Stimulated activated CD4-positive, alpha-beta T cell treated with anti-CD3 and anti-CD28 coated beads, Interleukin-4, amount 100 ng/mL, for 48 hours (primary cell): ENCODE data around the gene PXDN.

ENCODE experiments used
- DNase-seq, 2 donors: peaks; one replicate each; pipeline ENCODE4 v3.0.0-alpha.2; 2020; ENCODE audit warnings: low read depth in 2 of 2

Gene PXDN

DNA sequence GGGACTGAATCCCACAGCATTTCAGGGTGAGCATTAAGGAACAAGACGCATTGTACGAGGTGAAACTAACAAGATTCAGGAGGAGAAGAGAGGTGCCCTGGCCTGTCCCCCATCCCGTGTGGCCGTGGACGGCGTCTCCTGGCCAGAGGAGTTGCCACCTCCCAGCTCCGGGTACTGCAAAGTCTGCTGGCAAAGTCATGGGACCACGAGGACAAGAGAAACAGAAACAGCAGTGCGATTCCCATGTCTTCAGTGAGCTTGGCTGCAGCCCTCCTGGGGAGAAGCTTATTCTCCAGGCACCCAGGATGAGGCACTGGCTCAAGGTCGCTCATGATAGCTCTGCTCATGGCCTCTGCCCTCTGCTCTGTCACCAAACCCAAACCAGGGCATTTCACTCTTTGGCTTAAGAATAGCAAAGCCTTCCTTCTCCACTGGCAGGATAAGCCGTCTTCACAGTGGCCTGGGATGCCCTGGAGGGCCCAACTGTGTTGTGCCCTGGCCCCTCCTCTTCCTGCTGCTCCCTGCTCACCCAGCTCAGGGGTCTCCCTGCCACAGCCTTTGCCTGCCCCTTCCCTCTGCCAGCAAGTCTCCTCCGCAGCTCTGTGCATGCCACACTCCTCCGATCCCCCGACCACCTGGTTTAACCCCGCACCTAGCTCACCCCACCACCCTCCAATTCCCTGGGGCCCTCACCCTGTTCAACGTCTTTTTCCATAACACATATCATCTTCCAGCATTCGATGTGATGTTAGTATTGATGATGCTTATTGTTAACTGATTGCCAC is 144.8 kb downstream of the PXDN start:
- DNase-seq, result no peak

DNA sequence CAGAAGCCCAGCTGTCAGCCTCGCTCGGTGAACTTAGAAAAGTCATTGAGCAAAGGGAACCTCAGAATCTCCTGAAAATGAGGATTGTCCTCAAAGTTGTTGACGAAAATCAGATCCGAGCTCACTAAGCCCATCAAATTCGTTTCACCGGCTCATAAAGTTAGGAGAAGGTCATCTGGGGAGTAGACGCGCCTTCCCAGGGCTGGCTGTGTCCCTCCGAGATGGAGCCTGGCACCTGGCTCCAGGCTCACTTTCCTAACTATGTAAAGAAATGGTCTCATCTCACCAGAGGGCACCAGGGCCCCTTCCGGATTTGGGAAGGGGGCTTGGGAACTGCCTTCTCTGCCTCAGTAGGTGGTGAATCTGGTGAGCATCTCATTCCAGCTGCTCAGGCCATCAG is 145.5 kb downstream of the PXDN start:
- no peak for DNase-seq

DNA sequence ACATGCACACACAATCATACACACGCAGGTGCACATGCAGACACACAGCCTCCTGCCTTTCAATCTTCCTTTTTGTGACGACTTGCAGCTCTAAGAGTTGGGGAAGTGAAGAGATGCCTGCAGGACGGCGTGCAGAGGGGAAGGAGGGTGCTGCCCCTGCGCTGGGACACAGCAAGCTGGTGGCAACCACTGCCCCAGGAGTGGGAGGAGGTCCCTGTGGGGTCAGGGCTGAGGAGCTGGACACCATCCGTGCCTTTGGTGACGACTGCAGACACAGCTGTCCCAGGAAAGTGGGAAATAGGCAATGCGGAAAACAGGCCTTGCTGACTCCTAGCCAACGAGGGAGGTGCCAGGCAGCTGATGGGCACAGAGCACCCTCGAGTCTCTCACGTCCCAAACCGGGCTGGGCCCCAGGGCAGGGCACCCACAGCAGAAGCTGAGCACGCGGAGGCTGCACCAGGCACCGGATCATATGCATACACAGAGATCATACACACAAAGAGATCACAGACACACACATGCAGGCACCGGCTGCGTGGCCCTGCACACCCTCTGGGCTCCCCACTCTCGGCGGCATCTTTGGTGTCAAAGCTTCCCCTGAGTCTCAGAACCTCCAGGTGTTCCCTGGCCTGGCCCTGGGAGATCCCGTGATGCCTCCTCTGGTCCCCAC is 146.1 kb downstream of the PXDN start:
- no peak for DNase-seq

DNA sequence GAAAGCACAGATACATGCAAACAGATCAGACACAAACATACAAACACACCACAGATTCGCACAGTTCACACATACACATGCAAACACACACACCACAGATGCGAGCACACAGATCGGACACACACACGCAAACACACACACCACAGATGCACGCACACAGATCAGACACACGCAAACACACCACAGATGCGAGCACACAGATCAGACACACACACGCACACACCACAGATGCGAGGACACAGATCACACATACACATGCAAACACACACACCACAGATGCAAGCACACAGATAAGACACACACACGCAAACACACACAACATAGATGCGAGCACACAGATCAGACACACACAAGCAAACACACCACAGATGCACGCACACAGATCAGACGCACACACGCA is 149.0 kb downstream of the PXDN start:
- no peak for DNase-seq

DNA sequence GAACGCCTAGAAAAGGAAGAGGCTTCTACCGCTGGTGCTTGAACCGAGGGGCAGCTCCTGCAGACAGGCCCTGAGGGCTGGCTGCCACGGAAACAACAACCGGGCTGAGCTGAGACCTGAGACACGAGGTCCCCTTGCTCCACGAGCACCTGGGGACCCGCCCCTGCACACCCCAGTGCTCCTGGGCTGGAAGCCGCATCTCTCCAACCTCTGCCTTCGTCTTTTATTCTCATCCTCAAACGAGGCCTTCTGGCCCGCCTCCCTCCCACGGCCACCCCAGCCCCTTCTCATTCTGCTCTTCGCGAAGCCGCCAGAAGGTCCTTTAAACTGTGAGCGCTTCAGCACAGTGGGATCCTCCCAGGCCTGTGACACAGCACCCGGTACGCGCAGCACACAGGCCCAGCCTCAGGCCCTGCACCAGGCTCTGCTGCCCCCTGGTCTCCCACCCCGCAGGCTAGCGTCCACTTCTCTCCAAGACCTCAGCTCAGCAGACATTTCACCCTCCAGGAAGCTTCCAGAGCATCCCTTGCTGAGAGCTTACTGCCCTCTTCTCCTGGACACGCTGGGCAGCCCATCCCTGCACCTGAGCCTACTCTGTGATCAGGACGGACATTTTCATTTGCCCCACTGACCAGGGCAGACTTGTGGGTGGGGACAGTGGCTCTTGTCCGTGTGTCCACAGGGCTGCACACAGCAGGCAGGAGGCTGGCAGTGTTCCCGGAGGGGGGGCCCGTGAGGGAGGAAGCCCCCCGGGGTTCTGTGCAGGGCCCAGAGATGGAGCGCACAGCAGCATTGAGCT is 149.7 kb downstream of the PXDN start:
- no peak for DNase-seq

DNA sequence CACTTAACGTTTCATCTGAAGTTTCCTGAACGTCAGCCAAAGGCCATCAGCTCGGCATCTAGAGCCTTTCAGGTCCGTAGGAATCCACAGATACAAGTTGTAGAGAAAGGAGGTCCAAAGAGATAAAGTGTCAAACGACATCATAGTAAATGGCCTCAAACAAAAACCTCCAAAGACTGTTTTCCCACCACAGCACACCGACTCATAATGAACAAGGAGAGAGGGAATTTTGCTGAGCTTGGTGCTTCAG is 150.3 kb downstream of the PXDN start:
- no peak for DNase-seq

DNA sequence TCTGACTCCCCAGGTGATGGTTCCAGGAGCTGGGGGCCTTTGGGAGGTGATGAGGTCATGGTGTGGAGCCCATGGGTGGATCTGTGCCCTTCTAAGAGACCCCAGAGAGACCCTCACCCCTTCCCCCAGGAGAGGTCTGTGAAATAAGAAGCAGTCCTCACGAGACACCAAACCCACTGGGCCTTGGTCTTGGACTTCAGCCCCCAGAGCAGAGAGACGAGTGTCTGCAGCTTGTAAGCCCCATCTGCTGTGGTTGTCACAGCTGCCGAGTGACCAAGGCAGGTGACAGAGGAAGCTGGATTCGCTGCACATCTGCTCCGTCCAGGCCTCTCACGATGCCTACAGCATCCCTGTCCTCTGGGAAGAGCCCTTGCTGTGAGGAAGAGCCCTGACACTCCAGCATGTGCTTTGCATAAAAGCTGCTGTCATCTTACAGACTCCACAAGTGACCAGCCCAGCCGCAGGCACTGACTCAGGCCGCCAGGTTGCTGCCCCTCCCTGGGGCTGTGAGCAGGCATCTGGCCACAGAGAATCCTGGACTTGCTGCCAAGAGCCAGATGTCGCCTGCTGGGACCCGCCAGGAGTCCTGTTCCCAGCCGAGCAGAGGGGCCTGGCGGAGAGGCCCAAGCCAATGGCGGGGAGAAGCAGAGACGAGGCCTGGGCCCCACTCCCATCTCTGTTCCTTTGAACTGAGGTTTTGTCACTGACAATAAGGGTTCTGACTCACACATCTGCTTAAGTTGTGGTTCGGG is 150.8 kb downstream of the PXDN start:
- no peak for DNase-seq

DNA sequence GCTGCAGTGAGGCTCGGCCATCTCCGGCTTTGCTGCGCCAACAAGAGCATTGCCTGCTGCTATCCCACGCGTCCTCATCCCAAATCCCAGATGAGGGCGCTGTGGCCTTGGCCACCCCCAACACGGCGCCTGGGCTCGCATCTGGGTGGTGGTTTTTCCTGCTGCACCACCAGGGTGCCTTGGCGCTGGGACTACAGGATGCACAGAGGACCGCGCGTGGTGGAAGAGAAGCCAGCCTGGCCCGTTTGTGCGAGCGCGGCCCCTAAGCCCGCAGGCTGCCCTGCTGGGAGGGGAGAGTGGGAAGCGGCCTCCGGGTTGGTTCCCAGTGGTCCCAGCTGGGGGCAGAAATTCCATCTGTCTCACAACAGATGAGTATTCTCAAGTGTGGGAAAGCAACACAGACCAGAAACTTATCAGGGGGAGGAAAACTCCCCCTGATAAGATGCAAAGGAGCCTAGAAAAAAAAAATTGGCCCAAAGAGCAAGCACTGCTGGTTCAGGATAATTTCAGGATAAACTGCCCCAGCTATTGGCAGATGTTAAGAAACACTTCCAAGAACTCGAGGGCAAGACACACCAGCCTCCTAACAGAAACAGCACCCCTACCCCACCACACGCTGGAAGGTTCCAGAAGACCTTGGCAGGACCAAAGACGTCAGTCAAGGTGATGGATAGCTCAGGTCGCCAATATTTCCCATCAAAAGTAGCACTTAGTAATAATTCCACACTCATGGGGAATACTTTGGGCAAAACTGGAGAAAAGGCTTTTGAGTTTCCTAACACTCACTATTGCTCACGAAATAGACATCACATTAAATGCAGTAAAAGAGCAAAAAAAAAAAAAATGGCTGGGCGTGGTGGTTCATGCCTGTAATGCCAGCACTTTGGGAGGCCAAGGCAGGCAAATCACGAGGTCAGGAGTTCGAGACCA is 152.1 kb downstream of the PXDN start:
- DNase-seq, result no peak

DNA sequence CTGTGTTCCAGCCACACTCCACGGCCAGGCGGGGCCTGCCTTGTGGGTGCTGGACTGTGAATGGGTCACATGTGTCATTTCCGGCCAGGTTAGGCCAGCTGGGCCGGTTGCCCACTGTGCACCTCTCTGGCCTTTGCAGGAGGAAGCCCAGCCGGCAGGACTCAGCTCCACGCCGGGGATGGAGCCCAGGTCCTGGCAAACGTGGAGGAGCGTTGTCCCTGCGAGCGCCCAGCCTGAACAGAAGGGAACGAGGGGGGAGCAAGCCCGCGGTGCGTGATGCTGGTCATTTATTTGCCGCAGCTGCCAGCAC is 152.9 kb downstream of the PXDN start:
- DNase-seq, result no peak

DNA sequence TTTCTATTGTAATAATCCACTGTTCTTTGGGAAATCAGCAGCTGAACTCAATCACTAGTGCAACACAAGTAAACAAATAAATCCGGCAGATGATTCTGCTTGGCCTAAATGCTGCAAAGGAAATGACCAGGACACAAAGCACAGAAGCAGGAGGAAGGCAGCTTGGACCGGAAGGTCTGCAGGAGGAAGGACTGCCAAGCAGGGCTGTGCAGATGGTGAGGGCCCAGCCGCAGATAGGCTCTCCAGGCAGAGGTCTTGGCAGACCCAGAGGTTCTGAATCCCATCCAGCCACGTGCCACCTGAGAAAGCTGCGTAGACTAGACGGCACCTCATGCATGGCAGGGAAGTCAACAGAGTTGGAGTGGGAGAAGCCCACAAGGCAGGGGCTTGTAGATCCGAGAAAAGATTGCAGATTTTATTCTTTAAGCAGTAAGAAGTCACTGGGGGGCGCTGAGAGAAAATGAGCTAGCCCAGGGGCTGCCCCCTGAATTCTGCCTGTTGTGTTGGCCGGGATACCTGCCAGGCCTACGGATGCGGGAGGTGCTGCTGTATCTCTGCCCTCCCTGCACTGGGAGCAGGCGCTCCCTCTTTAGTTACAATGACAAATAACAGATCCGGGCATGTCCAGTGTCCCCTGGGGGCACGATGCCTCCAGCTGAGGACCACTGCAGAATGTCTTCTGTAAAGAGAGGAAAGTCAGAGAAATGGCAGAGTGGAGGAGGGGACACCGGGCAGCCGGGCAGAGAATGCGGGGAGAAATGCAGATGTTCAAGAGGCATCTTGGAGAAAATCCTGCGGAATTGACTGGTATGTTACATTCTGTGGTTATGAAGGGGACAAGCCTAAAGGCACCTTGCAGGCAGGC is 153.5 kb downstream of the PXDN start:
- DNase-seq, result no peak

DNA sequence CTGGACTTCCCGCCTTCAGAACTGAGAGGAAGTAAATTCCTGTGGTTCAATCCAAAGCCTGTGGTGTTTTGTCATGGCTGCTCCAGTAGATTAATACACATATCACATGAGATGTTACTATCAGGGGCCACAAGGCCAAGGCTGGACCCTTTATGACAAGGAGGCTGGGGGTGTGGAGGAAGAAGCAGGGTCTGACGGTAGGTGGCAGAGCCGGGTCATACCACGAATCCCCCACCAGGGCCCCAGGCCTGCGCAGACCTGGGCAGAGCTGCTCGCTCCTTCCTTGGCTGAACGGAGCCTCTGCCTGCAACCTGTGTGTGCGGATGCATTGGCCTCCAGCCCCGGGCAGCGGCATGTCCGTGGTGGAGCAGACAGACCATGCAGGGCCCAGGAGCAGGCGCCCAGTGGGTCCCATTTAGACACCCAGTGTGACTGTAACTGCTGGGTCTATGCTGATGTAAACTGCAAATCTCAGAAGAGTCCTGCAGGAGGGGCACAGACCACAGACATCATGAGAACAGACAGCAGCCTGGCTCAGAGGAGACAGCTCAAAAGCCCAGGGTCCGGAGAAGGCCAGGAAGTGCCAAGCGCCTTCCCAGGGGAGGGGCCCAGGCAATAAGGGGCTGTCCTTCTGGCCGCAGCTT is 155.2 kb downstream of the PXDN start:
- DNase-seq, result no peak

DNA sequence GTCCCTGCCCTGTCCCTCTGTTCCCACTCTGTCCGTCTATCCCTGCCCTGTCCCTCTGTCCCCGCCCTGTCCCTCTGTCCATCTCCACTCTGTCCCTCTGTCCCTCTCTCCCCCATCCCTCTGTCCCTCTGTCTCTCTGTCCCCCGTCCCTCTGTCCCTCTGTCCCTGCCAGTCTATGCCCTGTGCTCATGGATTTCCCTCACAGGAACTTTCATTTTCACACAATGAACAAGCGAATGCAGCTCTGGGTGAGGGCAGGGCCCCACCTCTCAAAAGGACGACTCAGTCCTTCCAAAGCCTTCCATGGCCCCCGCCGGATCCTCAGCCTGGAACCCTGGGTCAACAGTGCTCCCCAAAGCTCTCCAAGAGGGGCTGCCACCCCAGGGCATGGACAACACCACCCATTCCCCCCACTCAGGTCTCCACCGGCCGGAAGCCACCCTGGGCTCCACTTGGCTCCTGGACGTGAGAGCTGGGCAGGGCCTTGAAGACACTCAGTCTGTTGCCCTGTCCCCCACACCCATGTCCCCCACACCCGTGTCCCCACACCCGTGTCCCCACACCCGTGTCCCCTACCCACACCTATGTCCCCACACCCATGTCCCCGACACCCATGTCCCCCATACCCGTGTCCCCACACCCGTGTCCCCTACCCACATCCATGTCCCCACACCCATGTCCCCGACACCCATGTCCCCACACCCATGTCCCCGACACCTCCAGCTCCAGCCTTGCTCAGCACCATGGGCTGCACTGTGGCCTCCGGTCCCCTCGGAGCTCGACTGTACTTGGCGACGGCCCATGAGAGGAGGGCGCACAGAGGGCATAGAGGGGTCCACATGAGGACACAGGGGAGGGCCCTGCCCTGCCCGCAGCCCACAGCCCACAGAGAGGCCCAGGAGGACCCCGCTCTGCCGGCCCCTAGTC is 156.0 kb downstream of the PXDN start:
- DNase-seq, result no peak

DNA sequence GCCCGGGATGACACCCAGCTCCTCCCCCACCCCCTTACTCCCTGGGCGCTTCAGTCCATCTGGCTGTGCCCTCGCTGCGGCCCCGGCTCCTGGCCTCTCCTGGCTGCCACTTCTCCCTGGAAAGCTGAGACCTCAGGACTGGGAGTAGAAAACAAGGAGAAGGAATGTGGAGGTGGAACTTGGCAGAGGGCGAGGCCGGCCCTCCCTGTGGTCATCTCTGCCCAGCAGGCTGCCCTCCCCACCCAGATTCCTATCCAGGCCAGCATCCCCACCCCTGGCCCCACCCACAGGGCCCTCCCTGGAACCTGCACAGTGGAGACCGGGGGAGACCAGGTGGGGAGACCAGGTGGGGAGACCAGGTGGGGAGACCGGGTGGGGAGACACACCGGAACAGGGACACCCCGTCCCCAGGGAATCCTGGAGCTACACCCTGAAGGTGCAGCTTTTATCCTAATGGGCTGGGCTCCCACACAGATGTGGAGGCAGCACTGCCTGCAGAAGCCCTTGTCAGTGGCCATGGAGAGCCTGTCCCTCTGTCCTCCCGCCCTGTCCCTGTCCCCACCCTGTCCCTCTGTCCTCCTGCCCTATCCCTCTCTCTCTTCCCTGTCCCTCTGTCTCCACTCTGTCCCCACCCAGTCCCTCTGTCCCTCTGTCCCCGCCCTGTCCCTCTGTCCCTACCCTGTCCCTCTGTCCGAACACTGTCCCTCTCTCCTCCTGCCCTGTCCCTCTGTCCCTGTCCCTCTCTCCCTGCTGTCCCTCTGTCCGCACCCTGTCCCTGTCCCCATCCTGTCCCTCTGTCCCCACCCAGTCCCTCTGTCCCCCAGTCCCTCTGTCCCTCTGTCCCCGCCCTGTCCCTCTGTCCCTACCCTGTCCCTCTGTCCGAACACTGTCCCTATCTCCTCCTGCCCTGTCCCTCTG is 157.1 kb downstream of the PXDN start:
- no peak for DNase-seq

DNA sequence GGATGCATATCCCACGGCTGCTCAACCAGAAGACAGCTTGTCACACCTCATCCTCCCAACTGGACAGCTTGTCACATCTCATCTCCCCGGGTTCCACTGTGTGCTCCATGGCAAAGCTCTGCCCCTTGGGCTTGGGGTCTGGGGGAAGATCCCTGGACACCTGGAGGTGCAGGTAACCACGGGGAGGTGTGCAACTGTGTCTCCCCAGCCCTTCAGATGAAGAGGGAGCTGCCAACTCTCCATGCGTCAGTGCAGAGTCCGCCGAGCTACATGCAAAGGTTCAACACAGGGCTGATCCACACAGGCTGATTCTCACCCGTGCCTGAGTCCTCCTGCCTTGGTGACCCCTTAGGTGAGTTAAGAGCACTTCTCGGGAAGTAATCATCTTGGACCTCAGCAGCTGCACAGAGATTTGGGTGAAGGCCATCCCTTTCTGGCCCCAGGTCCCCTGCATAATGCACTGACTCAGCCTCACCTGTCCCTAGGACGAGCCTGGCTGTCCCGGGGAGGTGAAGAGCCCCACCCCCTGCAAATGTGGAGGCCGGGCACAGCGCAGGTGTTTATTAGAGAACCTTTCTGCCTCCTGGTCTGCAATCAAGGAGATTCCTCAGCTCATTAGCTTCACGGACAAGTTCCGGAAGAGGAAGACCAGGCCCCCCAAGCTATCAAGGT is 157.9 kb downstream of the PXDN start:
- no peak for DNase-seq

DNA sequence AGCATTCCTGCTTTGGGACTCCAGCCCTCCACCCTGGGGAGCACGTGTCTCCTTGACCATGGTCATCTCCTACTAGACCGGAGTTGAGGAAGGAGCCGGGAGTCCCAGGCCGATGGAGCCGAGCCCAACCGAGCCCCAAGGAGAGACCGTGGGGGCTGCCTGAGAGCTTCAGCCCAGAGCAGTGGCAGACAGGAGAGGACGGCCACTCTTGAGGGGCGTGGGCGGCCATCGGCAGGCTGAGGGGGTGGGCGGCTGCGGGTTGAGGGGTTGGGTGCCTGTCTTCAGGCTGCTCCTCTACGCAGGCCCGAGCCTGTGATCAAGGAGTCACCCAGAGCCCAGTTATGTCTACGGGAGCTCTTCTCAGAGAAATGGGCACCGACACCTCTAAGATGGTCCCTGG is 158.7 kb downstream of the PXDN start:
- no peak for DNase-seq

DNA sequence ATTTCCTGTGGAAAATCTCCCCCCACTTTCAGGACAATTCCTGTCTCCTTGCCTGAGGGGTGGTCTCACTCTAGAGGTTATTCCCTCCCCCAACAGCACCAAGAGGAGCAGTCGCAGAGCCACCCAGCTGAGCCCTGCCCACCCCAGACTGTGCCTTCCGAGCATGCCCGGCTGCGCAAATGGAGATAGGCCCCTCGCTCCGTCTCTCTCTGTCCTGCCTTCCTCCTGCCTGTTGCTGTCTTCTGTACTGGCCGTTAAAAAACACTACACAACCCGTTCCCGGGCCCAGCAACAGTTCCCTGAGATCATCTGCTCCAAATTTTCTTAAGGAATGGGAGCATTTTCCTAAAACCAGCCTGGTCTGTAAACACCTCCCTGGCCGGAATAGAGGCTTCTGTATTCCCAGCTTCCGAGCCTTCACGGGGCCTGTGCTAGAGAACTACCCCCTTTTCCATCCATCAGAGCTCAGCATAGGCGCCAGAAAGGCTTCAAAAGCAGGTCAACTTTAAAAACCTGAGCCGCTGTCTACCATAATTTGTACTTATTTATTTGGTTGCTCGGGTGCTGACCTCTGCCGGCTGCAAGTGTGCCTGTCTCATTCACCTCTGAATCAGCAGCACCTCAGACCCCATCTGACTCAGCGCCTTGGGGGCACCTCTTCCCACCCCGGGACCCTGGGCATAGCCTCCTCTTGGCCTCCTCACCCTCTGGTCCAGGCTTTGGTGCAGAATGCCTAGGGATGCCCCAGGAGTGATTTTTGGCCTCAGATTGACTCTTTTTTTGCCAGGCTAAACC is 159.4 kb downstream of the PXDN start:
- DNase-seq, result no peak
